ENCODE measurements around the gene JOSD1. TPM values are rescaled to one million over a fixed set of nuclear protein-coding genes. Genes with fewer than 3 reads are reported as not detected.

JOSD1 gene
- total and polyA plus RNA-seq, 2 donors (not counting 1 experiment from before 2014, with no cell fraction given): 40.5 to 59.1 TPM

DNA sequence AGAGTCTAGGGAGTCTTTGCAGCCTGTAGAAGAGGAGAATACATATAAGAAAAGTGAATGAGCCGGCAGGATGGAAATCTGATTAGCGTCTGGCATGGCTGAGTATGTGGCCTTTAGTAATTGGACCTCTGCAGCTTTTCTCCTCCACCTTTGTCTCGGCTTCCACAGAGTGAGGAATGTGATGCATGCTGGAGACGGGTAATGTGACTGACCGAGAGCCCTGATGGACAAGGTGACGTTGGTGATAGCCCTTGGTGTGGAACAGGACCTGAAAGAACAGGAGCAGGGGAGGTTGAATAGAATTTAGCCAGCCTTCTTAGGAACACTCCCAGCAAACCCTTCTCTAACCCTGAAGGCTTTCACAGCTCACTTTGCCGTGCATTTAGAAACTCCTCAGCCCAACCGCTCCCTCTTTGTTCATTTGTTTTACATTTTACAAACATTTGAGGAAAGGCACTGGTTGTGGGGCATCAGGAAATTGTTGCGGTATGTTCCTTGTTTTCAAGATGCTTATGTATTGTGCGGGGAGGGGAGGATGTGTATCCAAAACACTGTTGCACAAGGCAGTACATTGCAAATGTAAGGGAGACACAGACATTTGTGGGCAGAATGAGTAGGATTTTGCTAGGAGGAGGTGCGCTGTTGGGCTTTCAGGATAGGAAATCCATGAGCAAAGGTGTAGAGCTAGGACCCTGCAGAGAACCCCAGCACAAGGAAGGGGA, 11.9 kb upstream of the JOSD1 start:
- Histone ChIP-seq H3K4me3 (replicated peaks in 1 of 4; ENCODE audit: control extremely low read depth in 1 of 4, insufficient read depth in 1 of 4, low read depth in 3 of 4, low read length in 4 of 4) (no peak overlapping the region), H3K27ac (ENCODE audit: insufficient read depth, low read length) (no peak overlapping the region), H3K36me3 (ENCODE audit: control insufficient read depth, insufficient read depth, low read length) (peaks cover 6% of the 10 kb centered on the region), H3K79me2 (ENCODE audit: control insufficient read depth, insufficient read depth, low read length) (peaks cover 73% of the 10 kb centered on the region), H3K27me3 (ENCODE audit: control insufficient read depth, insufficient read depth, low read length) (no peaks in the 10 kb centered on the region), H3K4me1 (ENCODE audit: control insufficient read depth, extremely low read depth, insufficient read depth, low read length) (peaks cover 4% of the 10 kb centered on the region), H3K4me2 (ENCODE audit: extremely low read depth, insufficient read depth, low read length) (no peak overlapping the region), H4K20me1 (ENCODE audit: control insufficient read depth, extremely low read depth, insufficient read depth, low read length) (no peaks in the 10 kb centered on the region), H3K9me3 (ENCODE audit: control insufficient read depth, insufficient read depth, low read depth, low read length) (no peaks in the 10 kb centered on the region), H3K9ac (ENCODE audit: insufficient read depth, low read length) (no peak overlapping the region), H2AFZ (ENCODE audit: low read length) (no peak overlapping the region)
- no peak for DNase-seq (ENCODE audit: low read depth in 2 of 2)
- TF ChIP-seq, protein P1, sequence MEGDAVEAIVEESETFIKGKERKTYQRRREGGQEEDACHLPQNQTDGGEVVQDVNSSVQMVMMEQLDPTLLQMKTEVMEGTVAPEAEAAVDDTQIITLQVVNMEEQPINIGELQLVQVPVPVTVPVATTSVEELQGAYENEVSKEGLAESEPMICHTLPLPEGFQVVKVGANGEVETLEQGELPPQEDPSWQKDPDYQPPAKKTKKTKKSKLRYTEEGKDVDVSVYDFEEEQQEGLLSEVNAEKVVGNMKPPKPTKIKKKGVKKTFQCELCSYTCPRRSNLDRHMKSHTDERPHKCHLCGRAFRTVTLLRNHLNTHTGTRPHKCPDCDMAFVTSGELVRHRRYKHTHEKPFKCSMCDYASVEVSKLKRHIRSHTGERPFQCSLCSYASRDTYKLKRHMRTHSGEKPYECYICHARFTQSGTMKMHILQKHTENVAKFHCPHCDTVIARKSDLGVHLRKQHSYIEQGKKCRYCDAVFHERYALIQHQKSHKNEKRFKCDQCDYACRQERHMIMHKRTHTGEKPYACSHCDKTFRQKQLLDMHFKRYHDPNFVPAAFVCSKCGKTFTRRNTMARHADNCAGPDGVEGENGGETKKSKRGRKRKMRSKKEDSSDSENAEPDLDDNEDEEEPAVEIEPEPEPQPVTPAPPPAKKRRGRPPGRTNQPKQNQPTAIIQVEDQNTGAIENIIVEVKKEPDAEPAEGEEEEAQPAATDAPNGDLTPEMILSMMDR (conservative IDR thresholded peaks at IDR 0.05 in 1 of 2, IDR thresholded peaks at IDR 0.05 in 1 of 2; ENCODE audit: low read depth in 1 of 2, low read length in 2 of 2): no peak
- TF ChIP-seq EZH2 (IDR thresholded peaks at IDR 0.05; ENCODE audit: low read length, missing control alignments): no peak

DNA sequence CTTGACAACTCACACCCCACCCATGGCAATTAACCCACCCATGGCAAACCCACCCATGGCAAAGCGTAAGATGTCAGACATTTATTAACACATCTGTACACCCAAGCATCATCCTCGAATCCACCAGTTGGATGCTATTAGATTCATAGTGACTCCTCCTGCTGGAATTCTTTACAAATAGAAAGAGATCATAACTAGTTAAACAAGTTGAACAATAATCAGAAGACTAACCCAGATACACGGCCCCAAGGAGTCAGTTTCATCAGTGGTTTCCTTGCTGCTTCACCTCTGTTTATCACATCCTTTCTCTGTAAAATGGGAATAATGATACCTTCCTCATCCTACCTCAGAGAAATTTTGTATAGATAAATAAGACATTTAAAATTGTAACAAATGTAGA, 10.1 kb upstream of the JOSD1 start:
- no peaks in the 10 kb centered on the region for H4K20me1 ChIP-seq (ENCODE audit: control insufficient read depth, extremely low read depth, insufficient read depth, low read length)
- H3K4me2 ChIP-seq (ENCODE audit: extremely low read depth, insufficient read depth, low read length): no peak overlapping the region
- no peak overlapping the region for H3K4me3 ChIP-seq (replicated peaks in 1 of 4; ENCODE audit: control extremely low read depth in 1 of 4, insufficient read depth in 1 of 4, low read depth in 3 of 4, low read length in 4 of 4)
- H3K27me3 ChIP-seq (ENCODE audit: control insufficient read depth, insufficient read depth, low read length): no peaks in the 10 kb centered on the region
- TF ChIP-seq EZH2 (IDR thresholded peaks at IDR 0.05; ENCODE audit: low read length, missing control alignments): no peak
- TF ChIP-seq, protein P1 (conservative IDR thresholded peaks at IDR 0.05 in 1 of 2, IDR thresholded peaks at IDR 0.05 in 1 of 2; ENCODE audit: low read depth in 1 of 2, low read length in 2 of 2): no peak
- no peaks in the 10 kb centered on the region for H3K9me3 ChIP-seq (ENCODE audit: control insufficient read depth, insufficient read depth, low read depth, low read length)
- no peak overlapping the region for H3K9ac ChIP-seq (ENCODE audit: insufficient read depth, low read length)
- H2AFZ ChIP-seq (ENCODE audit: low read length): no peak overlapping the region
- DNase-seq (ENCODE audit: low read depth in 2 of 2): no peak
- H3K4me1 ChIP-seq (ENCODE audit: control insufficient read depth, extremely low read depth, insufficient read depth, low read length): peaks cover 7% of the 10 kb centered on the region
- H3K36me3 ChIP-seq (ENCODE audit: control insufficient read depth, insufficient read depth, low read length): peaks cover 2% of the 10 kb centered on the region
- H3K79me2 ChIP-seq (ENCODE audit: control insufficient read depth, insufficient read depth, low read length): peaks cover 85% of the 10 kb centered on the region
- no peak overlapping the region for H3K27ac ChIP-seq (ENCODE audit: insufficient read depth, low read length)

DNA sequence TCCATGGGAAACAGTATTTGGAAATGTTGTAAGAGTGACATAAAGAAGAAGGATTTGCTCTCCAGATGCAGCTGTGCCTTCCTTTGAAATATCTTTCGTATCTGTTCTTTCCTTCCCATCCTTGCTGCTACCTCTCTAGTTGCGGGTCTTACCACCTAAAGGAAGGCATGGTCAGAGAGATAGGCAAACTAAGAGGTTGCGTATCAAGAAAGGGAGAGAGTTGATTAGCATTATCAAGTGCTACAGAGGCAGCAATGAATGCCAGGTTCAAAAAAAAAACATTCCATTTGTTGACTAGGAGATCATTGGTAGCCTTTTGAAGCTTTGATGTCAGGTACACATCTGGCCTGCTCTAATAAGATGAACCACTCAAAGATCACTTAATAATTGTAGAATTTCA, 9.6 kb upstream of the JOSD1 start:
- H3K4me3 ChIP-seq (replicated peaks in 1 of 4; ENCODE audit: control extremely low read depth in 1 of 4, insufficient read depth in 1 of 4, low read depth in 3 of 4, low read length in 4 of 4): no peak overlapping the region
- H3K27ac ChIP-seq (ENCODE audit: insufficient read depth, low read length): no peak overlapping the region
- peaks cover 7% of the 10 kb centered on the region for H3K4me1 ChIP-seq (ENCODE audit: control insufficient read depth, extremely low read depth, insufficient read depth, low read length)
- peaks cover 85% of the 10 kb centered on the region for H3K79me2 ChIP-seq (ENCODE audit: control insufficient read depth, insufficient read depth, low read length)
- no peaks in the 10 kb centered on the region for H3K9me3 ChIP-seq (ENCODE audit: control insufficient read depth, insufficient read depth, low read depth, low read length)
- H4K20me1 ChIP-seq (ENCODE audit: control insufficient read depth, extremely low read depth, insufficient read depth, low read length): no peaks in the 10 kb centered on the region
- peaks cover 2% of the 10 kb centered on the region for H3K36me3 ChIP-seq (ENCODE audit: control insufficient read depth, insufficient read depth, low read length)
- H3K27me3 ChIP-seq (ENCODE audit: control insufficient read depth, insufficient read depth, low read length): no peaks in the 10 kb centered on the region
- DNase-seq (ENCODE audit: low read depth in 2 of 2): no peak
- TF ChIP-seq, protein P1 (conservative IDR thresholded peaks at IDR 0.05 in 1 of 2, IDR thresholded peaks at IDR 0.05 in 1 of 2; ENCODE audit: low read depth in 1 of 2, low read length in 2 of 2): no peak
- no peak for TF ChIP-seq EZH2 (IDR thresholded peaks at IDR 0.05; ENCODE audit: low read length, missing control alignments)
- no peak overlapping the region for H3K4me2 ChIP-seq (ENCODE audit: extremely low read depth, insufficient read depth, low read length)
- no peak overlapping the region for H2AFZ ChIP-seq (ENCODE audit: low read length)
- no peak overlapping the region for H3K9ac ChIP-seq (ENCODE audit: insufficient read depth, low read length)
